ENCODE measurements around the gene ARFGEF3. TPM values are rescaled to one million over a fixed set of nuclear protein-coding genes. Genes with fewer than 3 reads are reported as not detected.
A peak's percentile ranks its signal among the peaks of the same experiment; 100 is the strongest.

Gene ARFGEF3
- total RNA-seq, 1 donor from 2014 or later: 13.8 TPM

GRCh38 chr6:138162111-138162954 lies 594 bp downstream of the ARFGEF3 start:
- peak; percentile 15 for DNase-seq (ENCODE audit: low read depth)

- no peak for DNase-seq (ENCODE audit: low read depth)
These were observed 1.3 kb downstream of the ARFGEF3 start for GRCh38 chr6:138162955-138163575.

DNA sequence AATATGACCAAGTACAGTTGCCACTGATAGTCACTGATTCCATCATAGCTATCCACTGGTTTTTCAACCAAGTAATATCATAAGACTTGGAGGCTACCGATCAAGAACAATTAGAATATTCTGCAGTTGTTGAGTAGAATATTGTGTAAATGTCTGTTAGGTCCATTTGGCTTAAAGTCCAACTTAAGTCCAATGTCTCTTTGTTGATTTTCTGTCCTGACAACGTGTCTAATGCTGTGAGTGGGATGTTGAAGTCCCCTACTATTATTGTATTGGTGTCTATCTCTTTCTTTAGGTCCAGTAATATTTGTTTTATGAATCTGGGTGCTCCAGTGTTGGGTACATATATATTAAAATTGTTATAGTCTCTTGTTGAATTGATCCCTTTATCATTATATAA lies 13.9 kb downstream of the ARFGEF3 start:
- no peak for DNase-seq (ENCODE audit: low read depth)

DNA sequence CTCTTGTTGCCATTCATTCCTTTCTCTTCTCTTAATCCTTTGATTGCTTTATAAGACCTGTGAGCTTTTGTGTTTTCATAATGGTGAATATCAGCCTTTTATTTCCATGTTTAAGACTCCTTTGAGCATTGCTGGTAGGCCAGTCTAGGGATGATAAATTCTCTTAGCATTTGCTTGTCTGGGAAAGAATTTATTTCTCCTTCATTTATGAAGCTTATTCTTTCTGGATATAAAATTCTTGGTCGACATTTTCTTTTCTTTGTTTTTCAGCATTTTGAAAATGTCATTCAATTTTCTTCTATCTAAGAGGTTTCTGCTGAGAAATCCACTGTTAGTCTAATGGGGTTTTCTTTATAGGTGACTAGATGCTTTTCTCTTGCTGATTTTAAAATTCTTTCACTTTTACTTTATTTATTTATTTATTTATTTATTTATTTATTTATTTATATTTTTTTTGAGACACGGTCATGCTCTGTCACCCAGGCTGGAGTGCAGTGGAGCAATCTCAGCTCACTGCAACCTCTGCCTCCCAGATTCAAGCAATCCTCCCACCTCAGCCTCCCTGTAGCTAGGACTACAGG lies 15.0 kb downstream of the ARFGEF3 start:
- DNase-seq (ENCODE audit: low read depth): no peak

DNA sequence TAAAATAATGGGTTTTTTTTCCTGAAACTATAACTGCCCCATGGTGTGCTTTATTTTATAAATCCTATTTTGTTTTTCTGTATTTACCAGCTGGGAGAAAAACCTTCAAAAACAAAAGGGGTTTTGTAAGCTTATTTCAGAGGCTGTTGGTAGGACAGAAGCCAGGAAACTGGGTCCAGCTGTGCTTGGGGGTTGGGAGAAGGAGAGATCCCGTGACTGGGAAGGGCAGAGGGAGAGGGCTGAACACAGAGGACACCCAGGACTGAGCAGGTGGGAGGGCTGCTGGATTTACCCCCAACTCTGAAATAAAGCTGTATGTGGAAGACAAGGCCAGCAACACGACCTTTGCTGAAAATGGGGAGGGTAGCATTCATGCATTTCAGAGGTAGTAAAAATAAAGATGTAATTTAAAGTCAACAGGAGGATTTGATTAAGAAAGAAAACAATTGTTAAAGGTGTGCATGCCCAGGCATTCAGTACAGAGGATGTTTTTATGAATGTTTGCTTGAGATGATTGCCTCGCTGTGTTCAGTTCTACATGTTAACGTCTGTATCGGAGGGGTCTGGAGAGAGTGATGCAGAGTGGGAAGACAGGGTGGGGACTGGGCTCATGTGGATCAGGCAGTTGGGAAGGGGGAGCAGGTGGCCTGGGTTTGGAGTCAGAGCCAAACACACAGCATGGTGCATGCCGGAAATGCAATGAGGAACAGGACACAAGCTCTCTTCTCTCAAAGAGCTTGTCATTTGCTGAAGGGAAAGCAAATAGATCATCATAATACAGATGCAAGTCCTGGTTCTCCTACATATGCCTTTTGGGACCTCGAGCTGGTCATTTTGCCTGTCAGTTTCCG lies 21.4 kb downstream of the ARFGEF3 start:
- no peak for DNase-seq (ENCODE audit: low read depth)

- no peak for DNase-seq (ENCODE audit: low read depth)
These were observed 22.0 kb downstream of the ARFGEF3 start for GRCh38 chr6:138183790-138184134.

DNA sequence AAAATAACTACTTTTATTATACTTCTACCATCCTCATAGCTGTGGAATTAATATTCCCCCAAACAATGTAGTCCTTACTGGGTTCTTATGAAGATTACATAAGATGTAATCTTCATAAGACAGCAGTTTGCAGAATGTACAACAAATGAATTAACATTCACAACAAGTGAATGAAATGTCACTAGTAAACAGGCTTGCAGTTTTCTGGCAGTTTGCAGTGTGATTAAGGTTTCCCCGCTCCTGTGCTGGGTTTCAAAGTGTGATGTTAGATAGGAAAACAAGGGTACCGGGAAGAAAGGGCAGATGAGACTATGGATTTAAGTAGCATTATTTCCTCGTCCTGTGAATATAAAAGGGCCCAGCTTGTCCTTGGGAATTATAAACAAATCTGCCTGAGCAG lies 22.5 kb downstream of the ARFGEF3 start:
- no peak for DNase-seq (ENCODE audit: low read depth)

- DNase-seq (ENCODE audit: low read depth): no peak
These were observed 25.4 kb downstream of the ARFGEF3 start for GRCh38 chr6:138187156-138187555.

GRCh38 chr6:138188278-138188941 lies 26.7 kb downstream of the ARFGEF3 start:
- no peak for DNase-seq (ENCODE audit: low read depth)

- DNase-seq (ENCODE audit: low read depth): no peak
These were observed 32.5 kb downstream of the ARFGEF3 start for GRCh38 chr6:138194287-138194686.

GRCh38 chr6:138196122-138196738 lies 34.5 kb downstream of the ARFGEF3 start:
- DNase-seq (ENCODE audit: low read depth): peak; percentile 32

DNA sequence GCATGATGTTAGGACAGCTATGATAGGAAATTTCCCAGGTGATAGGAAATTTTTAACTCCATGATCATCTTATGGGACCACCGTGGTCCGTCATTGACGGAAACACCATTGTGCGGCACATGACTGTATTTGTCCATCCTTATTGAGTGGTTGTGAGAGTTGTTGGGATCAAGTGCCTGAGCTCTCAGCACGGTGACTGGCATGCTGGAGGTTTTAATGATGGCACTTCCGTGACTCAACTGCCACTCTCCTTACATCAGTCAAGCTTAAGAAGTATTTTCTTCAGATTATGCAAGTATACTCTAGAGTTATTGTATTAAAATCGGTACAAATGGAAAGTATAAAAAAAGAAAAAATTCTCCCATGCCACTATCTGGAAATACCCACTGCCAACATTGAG lies 35.8 kb downstream of the ARFGEF3 start:
- DNase-seq (ENCODE audit: low read depth): no peak

GRCh38 chr6:138198430-138199091 lies 36.8 kb downstream of the ARFGEF3 start:
- DNase-seq (ENCODE audit: low read depth): no peak

DNA sequence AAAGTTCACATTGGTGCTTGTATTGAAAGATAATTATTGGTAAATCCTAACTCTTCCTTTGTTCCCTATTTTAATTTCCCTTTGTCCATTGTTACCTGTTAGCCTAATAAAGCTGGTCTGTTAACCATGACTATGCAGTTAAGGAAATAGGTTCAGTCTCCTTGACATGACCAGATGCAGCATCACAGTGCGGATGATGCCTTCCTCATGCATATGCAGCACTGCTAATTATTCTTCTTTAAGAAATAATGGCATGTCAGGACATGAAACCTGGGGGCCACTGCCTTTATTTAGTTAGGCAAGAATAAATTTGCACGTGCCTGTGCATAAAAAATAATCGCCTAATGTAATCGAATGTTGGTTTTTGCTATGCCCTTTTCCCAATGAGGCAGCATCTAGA lies 40.1 kb downstream of the ARFGEF3 start:
- no peak for DNase-seq (ENCODE audit: low read depth)

DNA sequence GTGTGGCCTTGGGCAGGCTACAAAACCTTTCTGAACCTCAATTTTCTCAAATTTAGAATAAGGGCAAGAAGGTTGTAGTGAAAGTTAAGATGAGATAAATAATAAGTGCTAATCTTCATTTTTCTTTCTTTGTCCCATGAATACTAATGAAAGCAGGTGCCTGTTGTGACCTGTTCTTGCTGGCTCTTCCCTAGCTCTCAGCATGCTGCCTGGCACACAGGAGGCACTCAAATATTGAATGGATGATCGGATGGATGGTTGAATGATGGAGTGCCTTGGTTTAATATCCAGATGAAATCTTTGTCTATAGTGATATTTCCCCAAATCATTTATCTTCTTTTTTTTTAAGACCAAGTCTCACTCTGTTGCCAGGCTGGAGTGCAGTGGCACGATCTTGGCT lies 41.6 kb downstream of the ARFGEF3 start:
- no peak for DNase-seq (ENCODE audit: low read depth)

GRCh38 chr6:138204303-138204702 lies 42.6 kb downstream of the ARFGEF3 start:
- DNase-seq (ENCODE audit: low read depth): no peak

DNA sequence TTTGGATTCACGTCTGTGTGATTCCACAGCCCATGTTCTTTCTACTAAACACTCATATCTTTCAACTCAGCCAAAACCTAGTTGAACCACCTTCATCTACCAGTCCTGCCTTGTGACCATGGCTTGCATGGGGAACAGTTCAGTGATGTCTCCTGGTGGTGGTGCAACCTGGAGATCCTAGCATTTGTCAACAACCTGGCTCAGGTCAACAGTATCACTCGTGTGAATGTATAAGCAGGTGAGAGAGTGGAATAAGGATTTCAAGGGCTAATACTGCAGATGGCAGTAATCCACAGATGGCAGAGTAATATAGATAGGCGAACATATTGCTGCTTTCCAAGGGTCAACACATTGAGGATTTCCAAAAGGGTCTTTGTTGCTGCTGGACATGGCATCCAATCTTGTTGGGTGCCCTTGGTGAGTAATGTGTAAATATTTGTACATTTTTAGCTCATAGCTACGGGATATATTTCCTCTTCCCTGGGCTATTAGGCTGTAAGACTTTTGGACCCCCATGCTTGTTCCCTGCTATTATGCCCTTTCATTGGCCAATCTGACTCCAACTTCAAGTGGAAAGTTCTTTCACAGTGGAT lies 43.1 kb downstream of the ARFGEF3 start:
- no peak for DNase-seq (ENCODE audit: low read depth)

- no peak for DNase-seq (ENCODE audit: low read depth)
These were observed 43.8 kb downstream of the ARFGEF3 start for GRCh38 chr6:138205437-138206094.

GRCh38 chr6:138206862-138207261 lies 45.1 kb downstream of the ARFGEF3 start:
- DNase-seq (ENCODE audit: low read depth): no peak
